Panc1 (cell line): Measurements from ENCODE around the gene SULT1C3.

Experiments used
- POLR2AphosphoS5 ChIP-seq: IDR thresholded peaks from 2 replicates; pipeline ENCODE4 v1.6.1; 2012; ENCODE audit warnings: mild to moderate bottlenecking, low read depth, low read length, moderate library complexity
- SIN3A ChIP-seq: IDR thresholded peaks from 2 replicates; pipeline ENCODE4 v1.6.1; 2012; ENCODE audit warnings: low read depth, mild to moderate bottlenecking, low read length, moderate library complexity, borderline replicate concordance; ENCODE audit not compliant: insufficient read depth
- TF ChIP-seq, protein P1 (sequence below): fragments of 450-650 bp; IDR thresholded peaks from 2 replicates; pipeline ENCODE4 v1.5.1; 2017; ENCODE audit warnings: mild to moderate bottlenecking
- TF ChIP-seq, protein P2 (sequence below), 2 experiments: IDR thresholded peaks; 2 replicates each; pipeline ENCODE4 v1.6.1; 2011 to 2012; ENCODE audit warnings: low read depth in 2 of 2, control low read depth in 1 of 2, low read length in 1 of 2, mild to moderate bottlenecking in 1 of 2, moderate library complexity in 1 of 2; ENCODE audit not compliant: insufficient read depth in 1 of 2

DNA sequence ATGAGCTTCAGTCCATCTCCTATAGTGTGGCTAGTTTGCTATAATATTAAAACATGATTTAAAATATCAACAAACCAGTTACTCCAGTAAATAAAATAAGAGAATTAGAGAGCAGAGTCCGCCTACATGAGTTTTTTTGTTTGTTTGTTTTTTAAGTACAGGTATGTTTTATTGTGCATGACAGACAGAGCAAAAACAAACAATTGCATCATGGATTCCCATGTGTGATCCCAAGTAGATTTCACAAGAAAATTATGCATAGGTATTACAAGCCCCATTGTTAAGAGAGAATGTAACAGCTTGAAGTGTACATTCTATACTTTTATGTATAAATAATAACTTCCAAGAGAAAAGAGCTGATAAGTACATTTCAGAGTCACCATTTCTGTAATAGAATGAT, 21.0 kb downstream of the SULT1C3 start:
- TF ChIP-seq, protein P1, sequence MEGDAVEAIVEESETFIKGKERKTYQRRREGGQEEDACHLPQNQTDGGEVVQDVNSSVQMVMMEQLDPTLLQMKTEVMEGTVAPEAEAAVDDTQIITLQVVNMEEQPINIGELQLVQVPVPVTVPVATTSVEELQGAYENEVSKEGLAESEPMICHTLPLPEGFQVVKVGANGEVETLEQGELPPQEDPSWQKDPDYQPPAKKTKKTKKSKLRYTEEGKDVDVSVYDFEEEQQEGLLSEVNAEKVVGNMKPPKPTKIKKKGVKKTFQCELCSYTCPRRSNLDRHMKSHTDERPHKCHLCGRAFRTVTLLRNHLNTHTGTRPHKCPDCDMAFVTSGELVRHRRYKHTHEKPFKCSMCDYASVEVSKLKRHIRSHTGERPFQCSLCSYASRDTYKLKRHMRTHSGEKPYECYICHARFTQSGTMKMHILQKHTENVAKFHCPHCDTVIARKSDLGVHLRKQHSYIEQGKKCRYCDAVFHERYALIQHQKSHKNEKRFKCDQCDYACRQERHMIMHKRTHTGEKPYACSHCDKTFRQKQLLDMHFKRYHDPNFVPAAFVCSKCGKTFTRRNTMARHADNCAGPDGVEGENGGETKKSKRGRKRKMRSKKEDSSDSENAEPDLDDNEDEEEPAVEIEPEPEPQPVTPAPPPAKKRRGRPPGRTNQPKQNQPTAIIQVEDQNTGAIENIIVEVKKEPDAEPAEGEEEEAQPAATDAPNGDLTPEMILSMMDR: no peak
- TF ChIP-seq POLR2AphosphoS5: no peak
- TF ChIP-seq SIN3A: no peak
- TF ChIP-seq, protein P2, sequence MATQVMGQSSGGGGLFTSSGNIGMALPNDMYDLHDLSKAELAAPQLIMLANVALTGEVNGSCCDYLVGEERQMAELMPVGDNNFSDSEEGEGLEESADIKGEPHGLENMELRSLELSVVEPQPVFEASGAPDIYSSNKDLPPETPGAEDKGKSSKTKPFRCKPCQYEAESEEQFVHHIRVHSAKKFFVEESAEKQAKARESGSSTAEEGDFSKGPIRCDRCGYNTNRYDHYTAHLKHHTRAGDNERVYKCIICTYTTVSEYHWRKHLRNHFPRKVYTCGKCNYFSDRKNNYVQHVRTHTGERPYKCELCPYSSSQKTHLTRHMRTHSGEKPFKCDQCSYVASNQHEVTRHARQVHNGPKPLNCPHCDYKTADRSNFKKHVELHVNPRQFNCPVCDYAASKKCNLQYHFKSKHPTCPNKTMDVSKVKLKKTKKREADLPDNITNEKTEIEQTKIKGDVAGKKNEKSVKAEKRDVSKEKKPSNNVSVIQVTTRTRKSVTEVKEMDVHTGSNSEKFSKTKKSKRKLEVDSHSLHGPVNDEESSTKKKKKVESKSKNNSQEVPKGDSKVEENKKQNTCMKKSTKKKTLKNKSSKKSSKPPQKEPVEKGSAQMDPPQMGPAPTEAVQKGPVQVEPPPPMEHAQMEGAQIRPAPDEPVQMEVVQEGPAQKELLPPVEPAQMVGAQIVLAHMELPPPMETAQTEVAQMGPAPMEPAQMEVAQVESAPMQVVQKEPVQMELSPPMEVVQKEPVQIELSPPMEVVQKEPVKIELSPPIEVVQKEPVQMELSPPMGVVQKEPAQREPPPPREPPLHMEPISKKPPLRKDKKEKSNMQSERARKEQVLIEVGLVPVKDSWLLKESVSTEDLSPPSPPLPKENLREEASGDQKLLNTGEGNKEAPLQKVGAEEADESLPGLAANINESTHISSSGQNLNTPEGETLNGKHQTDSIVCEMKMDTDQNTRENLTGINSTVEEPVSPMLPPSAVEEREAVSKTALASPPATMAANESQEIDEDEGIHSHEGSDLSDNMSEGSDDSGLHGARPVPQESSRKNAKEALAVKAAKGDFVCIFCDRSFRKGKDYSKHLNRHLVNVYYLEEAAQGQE (IDR thresholded peaks at IDR 0.05; ENCODE audit: insufficient read depth in 1 of 2, low read depth in 2 of 2, low read length in 1 of 2): no peak
